Spleen (tissue), 11 donors: Measurements from ENCODE around the gene XG. TPM values are rescaled to one million over a fixed set of nuclear protein-coding genes. Genes with fewer than 3 reads are reported as not detected.

ENCODE experiments used
- DNase-seq: peaks from one replicate; pipeline ENCODE4 v3.0.0-alpha.2; 2020
- H3K27ac ChIP-seq, 8 donors: fragments of 200-600 bp; sonication (generic) in 7 of 8; 1 replicate in 4 of 8; 2 replicates in 4 of 8; pipeline versions ENCODE4 v1.5.0 to v1.8.0; 2016 to 2021; ENCODE audit warnings: inconsistent platforms in 4 of 8, mild to moderate bottlenecking in 4 of 8, moderate library complexity in 1 of 8
- H3K27me3 ChIP-seq, 7 donors: fragments of 200-600 bp; sonication (generic) in 6 of 7; replicated peaks in 1 of 7; 1 replicate in 4 of 7; 2 replicates in 3 of 7; pipeline versions ENCODE4 v1.5.0 to v1.8.0; 2016 to 2021; ENCODE audit warnings: inconsistent platforms in 3 of 7, mild to moderate bottlenecking in 1 of 7
- H3K36me3 ChIP-seq, 6 donors: fragments of 200-600 bp; sonication (generic) in 5 of 6; 1 replicate in 4 of 6; 2 replicates in 2 of 6; pipeline versions ENCODE4 v1.5.0 to v1.8.0; 2016 to 2021; ENCODE audit warnings: inconsistent platforms in 2 of 6
- H3K4me1 ChIP-seq, 6 donors: fragments of 200-600 bp; sonication (generic) in 5 of 6; 1 replicate in 3 of 6; 2 replicates in 3 of 6; pipeline versions ENCODE4 v1.5.0 to v1.8.0; 2016 to 2021; ENCODE audit warnings: inconsistent platforms in 3 of 6
- H3K4me3 ChIP-seq, 8 donors: fragments of 200-600 bp; sonication (generic) in 7 of 8; 1 replicate in 4 of 8; 2 replicates in 4 of 8; pipeline versions ENCODE4 v1.5.0 to v1.8.0; 2016 to 2021; ENCODE audit warnings: inconsistent platforms in 4 of 8, mild to moderate bottlenecking in 4 of 8, moderate library complexity in 2 of 8
- H3K9me3 ChIP-seq, 8 donors: fragments of 200-600 bp; sonication (generic) in 7 of 8; 1 replicate in 4 of 8; 2 replicates in 4 of 8; pipeline versions ENCODE4 v1.5.0 to v1.8.0; 2016 to 2021; ENCODE audit warnings: inconsistent platforms in 4 of 8
- POLR2A ChIP-seq, 3 donors: fragments of 450-650 bp; IDR thresholded peaks; one replicate each; pipeline ENCODE4 v1.5.1; 2017; ENCODE audit warnings: antibody characterized with exemption in 3 of 3, mild to moderate bottlenecking in 1 of 3
- POLR2AphosphoS5 ChIP-seq, 3 donors: sonication (generic); formaldehyde crosslinking; IDR thresholded peaks; one replicate each; pipeline ENCODE4 v1.5.1; 2017; ENCODE audit warnings: antibody characterized with exemption in 3 of 3
- WGBS, 5 donors: extraction: QIAGEN DNeasy Blood & Tissue Kit in 3 of 5; methylation state at CpG; one replicate each; pipeline versions ENCODE4 v1.1.5 to v1.1.7; 2013 to 2018; 5-methylcytosine and 5-hydroxymethylcytosine counted together
- intact Hi-C: fragments of 100-400 bp; cut with DNase I; formaldehyde crosslinking; loops from one replicate; pipeline ENCODE4 v1.15.0; 2023; ENCODE audit warnings: low total_unique reads
- polyA plus RNA-seq, 3 donors: library from polyadenylated mRNA; stranded (reverse); fragments of 200-250 nt; gene quantifications; one replicate each; pipeline ENCODE4 v1.2.1, GENCODE V29; 2013
- total RNA-seq, 7 donors: library from RNA; depleted of rRNA in 3 of 7; stranded (reverse); fragments of >200 nt in 3 of 7; fragmentation: NEBNext Ultra II Directional in 4 of 7; extraction: Animal tissue kit (Norgen Biotek cat#: 25700) in 4 of 7; gene quantifications; one replicate each; pipeline versions ENCODE4 v1.1.0 to v1.2.1, GENCODE V29; 2016 to 2021
- TF ChIP-seq, protein P1 (sequence below), 11 experiments: fragments of 200-600 bp in 7 of 11; fragments of 450-650 bp in 4 of 11; sonication (generic) in 4 of 11; IDR thresholded peaks in 8 of 11; conservative IDR thresholded peaks in 3 of 11; 1 replicate in 7 of 11; 2 replicates in 4 of 11; pipeline versions ENCODE4 v1.4.0 to v1.8.0; 2016 to 2021; ENCODE audit warnings: antibody characterized with exemption in 11 of 11, inconsistent platforms in 4 of 11, mild to moderate bottlenecking in 1 of 11
- donor health status: healthy with polysubstance abuse.
- donor health status: DM: no; HTN: no; CAD: no; lungs with moderate emphysema.
- donor health status: DM: no; HTN: no; CAD: no.
- donor health status: Bipolar disorder and iron deficiency.
- donor health status: healthy.
- donor health status: DM: no; HTN: no; CAD: no.
- donor health status: DM: yes; HTN: yes; CAD: no.

The XG gene
- total and polyA plus RNA-seq, 10 donors = 0.03 to 0.87 (median 0.20) TPM; not detected in 4

DNA sequence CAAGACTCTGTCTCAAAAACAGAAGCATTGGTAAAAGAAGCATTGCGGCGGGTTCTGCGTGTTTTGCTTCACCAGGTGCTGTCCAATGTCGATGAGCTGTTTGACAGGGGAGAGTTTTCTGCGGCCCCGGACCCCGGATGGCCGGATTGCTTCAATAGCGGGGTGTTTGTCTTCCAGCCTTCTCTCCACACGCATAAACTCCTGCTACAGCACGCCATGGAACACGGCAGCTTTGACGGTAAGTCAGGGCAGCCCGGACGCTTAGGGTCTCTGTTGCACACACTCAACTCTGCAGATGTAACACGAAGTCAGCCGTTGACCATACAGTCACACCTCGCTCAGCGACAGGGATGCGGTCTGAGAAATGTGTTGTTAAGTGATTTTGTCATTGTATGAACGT lies 103.1 kb downstream of the XG start:
- H3K9me3 ChIP-seq = peaks cover 0 to 17% (median 0%) of the 10 kb centered on the region in 8 donors
- TF ChIP-seq, protein P1, sequence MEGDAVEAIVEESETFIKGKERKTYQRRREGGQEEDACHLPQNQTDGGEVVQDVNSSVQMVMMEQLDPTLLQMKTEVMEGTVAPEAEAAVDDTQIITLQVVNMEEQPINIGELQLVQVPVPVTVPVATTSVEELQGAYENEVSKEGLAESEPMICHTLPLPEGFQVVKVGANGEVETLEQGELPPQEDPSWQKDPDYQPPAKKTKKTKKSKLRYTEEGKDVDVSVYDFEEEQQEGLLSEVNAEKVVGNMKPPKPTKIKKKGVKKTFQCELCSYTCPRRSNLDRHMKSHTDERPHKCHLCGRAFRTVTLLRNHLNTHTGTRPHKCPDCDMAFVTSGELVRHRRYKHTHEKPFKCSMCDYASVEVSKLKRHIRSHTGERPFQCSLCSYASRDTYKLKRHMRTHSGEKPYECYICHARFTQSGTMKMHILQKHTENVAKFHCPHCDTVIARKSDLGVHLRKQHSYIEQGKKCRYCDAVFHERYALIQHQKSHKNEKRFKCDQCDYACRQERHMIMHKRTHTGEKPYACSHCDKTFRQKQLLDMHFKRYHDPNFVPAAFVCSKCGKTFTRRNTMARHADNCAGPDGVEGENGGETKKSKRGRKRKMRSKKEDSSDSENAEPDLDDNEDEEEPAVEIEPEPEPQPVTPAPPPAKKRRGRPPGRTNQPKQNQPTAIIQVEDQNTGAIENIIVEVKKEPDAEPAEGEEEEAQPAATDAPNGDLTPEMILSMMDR (IDR thresholded peaks at IDR 0.05 in 8 of 11, conservative IDR thresholded peaks at IDR 0.05 in 3 of 11) = no peak
- TF ChIP-seq POLR2AphosphoS5 (IDR thresholded peaks at IDR 0.05) (no peak), POLR2A (IDR thresholded peaks at IDR 0.05) (no peak)
- H3K4me1 ChIP-seq = no peaks in the 10 kb centered on the region
- no peak overlapping the region for H3K27ac ChIP-seq
- intact Hi-C loops = no loop called here
- no peak for DNase-seq
- no peaks in the 10 kb centered on the region for H3K36me3 ChIP-seq
- H3K4me3 ChIP-seq = no peak overlapping the region
- 93 to 98% (median 94%) methylated on average over 7 to 21 of the region's 21 CpGs for whole genome bisulfite sequencing, 5 donors
- H3K27me3 ChIP-seq = no peaks in the 10 kb centered on the region

DNA sequence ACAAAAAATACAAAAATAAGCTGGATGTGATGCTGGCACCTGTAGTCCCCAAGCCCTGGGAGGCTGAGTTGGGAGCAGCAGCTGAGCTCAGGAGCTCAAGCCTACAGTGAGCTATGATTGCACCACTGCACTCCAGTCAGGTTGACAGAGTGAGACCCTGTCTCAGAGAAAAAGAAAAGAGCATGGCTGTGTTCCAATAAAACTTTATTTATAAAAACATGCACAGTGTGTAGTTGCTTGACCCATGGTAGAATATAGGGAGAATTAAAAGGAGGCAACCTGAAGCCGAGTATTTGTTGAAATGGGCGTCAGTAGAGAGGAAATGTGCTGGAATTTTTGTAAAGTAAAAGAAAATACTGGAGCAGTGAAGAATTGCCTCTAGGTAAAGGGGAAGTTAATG lies 103.9 kb downstream of the XG start:
- no peaks in the 10 kb centered on the region for H3K4me1 ChIP-seq
- intact Hi-C loops = no loop called here
- TF ChIP-seq POLR2AphosphoS5 (IDR thresholded peaks at IDR 0.05) (no peak), POLR2A (IDR thresholded peaks at IDR 0.05) (no peak)
- TF ChIP-seq, protein P1 (IDR thresholded peaks at IDR 0.05 in 8 of 11, conservative IDR thresholded peaks at IDR 0.05 in 3 of 11) = no peak

DNA sequence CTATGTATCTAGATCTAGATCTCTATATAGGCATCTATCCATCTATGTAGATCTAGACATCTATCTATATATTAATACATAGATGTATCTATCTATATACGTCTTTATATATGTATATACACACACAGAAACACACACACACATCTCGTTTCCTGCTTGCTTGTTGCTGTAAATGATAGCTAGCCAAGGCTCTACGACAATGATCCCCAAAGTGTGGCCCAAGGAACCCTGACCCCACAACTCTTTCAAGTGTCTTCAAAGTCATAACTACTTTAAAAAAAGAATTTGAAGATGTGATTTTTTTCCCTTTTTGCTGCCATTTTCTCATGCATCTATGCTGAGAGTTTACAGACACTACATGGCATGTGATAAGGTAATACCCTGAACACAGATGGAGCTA lies 105.7 kb downstream of the XG start:
- TF ChIP-seq POLR2A (IDR thresholded peaks at IDR 0.05) = no peak
- TF ChIP-seq, protein P1 (IDR thresholded peaks at IDR 0.05 in 8 of 11, conservative IDR thresholded peaks at IDR 0.05 in 3 of 11) = no peak
- no peak for TF ChIP-seq POLR2AphosphoS5 (IDR thresholded peaks at IDR 0.05)
- no peak overlapping the region for H3K27ac ChIP-seq
- H3K4me3 ChIP-seq = no peak overlapping the region
- H3K9me3 ChIP-seq = peaks cover 0 to 9% (median 0%) of the 10 kb centered on the region in 8 donors
- WGBS, 5 donors = 80 to 94% (median 86%) methylated on average over 3 of the region's 3 CpGs
- intact Hi-C loops = no loop called here
- H3K4me1 ChIP-seq = no peaks in the 10 kb centered on the region
- DNase-seq = no peak
- H3K36me3 ChIP-seq = no peaks in the 10 kb centered on the region
- peaks cover 0 to 8% (median 0%) of the 10 kb centered on the region in 7 donors for H3K27me3 ChIP-seq

More for the DNA sequence above, 103.9 kb downstream of the XG start:
- Histone ChIP-seq H3K9me3 (peaks cover 0 to 17% (median 0%) of the 10 kb centered on the region in 8 donors), H3K36me3 (no peaks in the 10 kb centered on the region), H3K4me3 (no peak overlapping the region), H3K27me3 (no peaks in the 10 kb centered on the region), H3K27ac (no peak overlapping the region)
- WGBS, 5 donors = 89 to 96% (median 94%) methylated on average over 2 of the region's 2 CpGs
- no peak for DNase-seq

DNA sequence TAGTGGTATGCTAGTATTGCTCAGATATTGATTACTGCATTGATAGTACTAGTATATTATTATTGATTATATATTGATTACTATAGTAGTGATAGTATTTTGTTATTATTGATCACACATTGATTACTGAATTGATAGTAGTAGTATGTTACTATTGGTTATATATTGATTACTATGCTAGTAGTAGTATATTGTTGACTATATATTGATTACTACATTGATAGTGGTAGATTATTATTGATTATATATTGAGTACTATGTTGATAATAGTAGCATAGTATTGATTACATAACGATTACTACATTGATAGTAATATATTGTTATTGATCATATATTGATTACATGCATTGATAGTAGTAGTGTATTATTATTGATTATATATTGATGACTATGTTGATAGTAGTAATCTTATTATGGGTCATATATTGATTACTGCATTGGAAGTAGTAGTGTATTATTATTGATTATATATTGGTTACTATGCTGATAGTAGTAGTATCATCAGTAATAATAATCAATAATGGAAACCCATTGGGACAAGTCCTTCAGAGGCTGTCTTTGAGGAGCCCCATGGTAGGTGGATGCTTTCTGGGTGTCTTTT lies 107.5 kb downstream of the XG start:
- Histone ChIP-seq H3K4me1 (no peaks in the 10 kb centered on the region), H3K27ac (no peak overlapping the region), H3K36me3 (no peaks in the 10 kb centered on the region), H3K4me3 (no peak overlapping the region), H3K27me3 (peaks cover 0 to 8% (median 0%) of the 10 kb centered on the region in 7 donors), H3K9me3 (no peaks in the 10 kb centered on the region)
- TF ChIP-seq, protein P1 (IDR thresholded peaks at IDR 0.05 in 8 of 11, conservative IDR thresholded peaks at IDR 0.05 in 3 of 11) = no peak
- TF ChIP-seq POLR2A (IDR thresholded peaks at IDR 0.05) (no peak), POLR2AphosphoS5 (IDR thresholded peaks at IDR 0.05) (no peak)
- WGBS, 5 donors = 89 to 100% (median 93%) methylated on average over 1 of the region's 1 CpG
- intact Hi-C loops = no loop called here
- DNase-seq = no peak
